NCI-H1105 treated with DMSO at 0.1 percent for 48 hours (cell line): Measurements from ENCODE around the gene SLC9A8.
A peak's percentile ranks its signal among the peaks of the same experiment; 100 is the strongest.

Source experiments
- DNase-seq: peaks from one replicate; lab custom pipeline; 2025; lab: John Stamatoyannopoulos, UW

The SLC9A8 gene

GRCh38 chr20:49915380-49916145 is 102.9 kb downstream of the SLC9A8 start, which contains the start of gene SPATA2:
Gene SPATA2, minus strand, starts transcription at chr20:49915529. Its CDS starts 7,039 bp downstream, at chr20:49908490.
- peak; percentile 90 for DNase-seq

GRCh38 chr20:49916146-49917002 is 103.7 kb downstream of the SLC9A8 start:
- DNase-seq: no peak

GRCh38 chr20:49918446-49918845 is 105.8 kb downstream of the SLC9A8 start:
- no peak for DNase-seq

- DNase-seq: no peak
Observed at GRCh38 chr20:49919009-49919408, 106.4 kb downstream of the SLC9A8 start.

- DNase-seq: no peak
Observed at GRCh38 chr20:49919461-49919860, 106.8 kb downstream of the SLC9A8 start.

- no peak for DNase-seq
Observed at GRCh38 chr20:49924247-49924646, 111.6 kb downstream of the SLC9A8 start.

- DNase-seq: no peak
Observed at GRCh38 chr20:49925901-49926454, 113.3 kb downstream of the SLC9A8 start.

GRCh38 chr20:49928411-49929141 is 115.9 kb downstream of the SLC9A8 start:
- DNase-seq: peak; percentile 71

GRCh38 chr20:49929142-49929494 is 116.5 kb downstream of the SLC9A8 start:
- DNase-seq: no peak

- no peak for DNase-seq
Observed at GRCh38 chr20:49935746-49936152, 123.1 kb downstream of the SLC9A8 start.

GRCh38 chr20:49936153-49937026 is 123.8 kb downstream of the SLC9A8 start, which contains the start of gene RNF114:
Gene RNF114, plus strand, starts transcription at chr20:49936397. Its CDS starts 16 bp downstream, at chr20:49936413.
- DNase-seq: peak; percentile 88

GRCh38 chr20:49937027-49937929 is 124.7 kb downstream of the SLC9A8 start:
- DNase-seq: no peak

GRCh38 chr20:49938173-49939163 is 125.8 kb downstream of the SLC9A8 start:
- DNase-seq: no peak

GRCh38 chr20:49941456-49941855 is 128.8 kb downstream of the SLC9A8 start:
- no peak for DNase-seq
